ENCODE data around the gene MRTFB.

DNA sequence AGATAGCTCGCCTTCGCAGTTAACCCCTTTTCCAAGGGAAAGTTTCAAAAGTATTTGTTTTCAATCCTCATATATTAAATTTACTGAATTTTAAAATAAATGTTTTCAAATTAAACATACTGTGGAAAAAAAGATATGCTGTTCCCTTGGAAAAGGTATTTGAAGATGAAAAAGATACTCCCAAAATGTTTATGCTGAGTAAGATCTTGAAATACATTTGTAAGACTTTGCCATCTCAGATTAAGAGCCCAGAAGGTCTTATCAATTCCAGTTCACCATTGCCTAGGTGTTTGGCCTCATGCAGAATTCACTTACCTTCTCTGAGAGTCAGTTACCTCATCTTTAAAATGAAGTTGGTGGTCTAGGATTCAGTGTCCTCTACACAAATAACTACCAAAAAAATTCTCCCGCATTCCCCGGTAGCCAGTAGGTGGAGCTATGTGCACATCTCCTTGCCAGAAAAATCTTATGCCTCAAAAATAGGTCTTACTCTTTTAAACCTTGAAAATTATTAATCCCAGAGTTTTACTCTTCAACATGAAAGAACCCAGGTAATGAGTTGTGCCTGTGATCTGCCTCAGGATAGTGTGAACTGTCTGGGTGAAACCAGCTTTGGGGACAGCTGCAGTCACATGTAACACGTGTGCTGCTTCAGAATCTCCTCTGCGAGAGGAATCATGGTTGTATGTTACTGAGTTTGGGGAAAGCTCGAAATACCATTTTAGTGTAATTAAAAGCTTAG, 178.3 kb downstream of the MRTFB start:
- TF ChIP-seq, protein P1, sequence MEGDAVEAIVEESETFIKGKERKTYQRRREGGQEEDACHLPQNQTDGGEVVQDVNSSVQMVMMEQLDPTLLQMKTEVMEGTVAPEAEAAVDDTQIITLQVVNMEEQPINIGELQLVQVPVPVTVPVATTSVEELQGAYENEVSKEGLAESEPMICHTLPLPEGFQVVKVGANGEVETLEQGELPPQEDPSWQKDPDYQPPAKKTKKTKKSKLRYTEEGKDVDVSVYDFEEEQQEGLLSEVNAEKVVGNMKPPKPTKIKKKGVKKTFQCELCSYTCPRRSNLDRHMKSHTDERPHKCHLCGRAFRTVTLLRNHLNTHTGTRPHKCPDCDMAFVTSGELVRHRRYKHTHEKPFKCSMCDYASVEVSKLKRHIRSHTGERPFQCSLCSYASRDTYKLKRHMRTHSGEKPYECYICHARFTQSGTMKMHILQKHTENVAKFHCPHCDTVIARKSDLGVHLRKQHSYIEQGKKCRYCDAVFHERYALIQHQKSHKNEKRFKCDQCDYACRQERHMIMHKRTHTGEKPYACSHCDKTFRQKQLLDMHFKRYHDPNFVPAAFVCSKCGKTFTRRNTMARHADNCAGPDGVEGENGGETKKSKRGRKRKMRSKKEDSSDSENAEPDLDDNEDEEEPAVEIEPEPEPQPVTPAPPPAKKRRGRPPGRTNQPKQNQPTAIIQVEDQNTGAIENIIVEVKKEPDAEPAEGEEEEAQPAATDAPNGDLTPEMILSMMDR (IDR thresholded peaks at IDR 0.05) = peak; percentile 65 to 86 (median 83)
- no peak for TF ChIP-seq POLR2A (IDR thresholded peaks at IDR 0.05)
